GM19043 (cell line): Measurements from ENCODE around the gene ABI1.
"Not testable (repeated sequence)": the region's sequence is repeated elsewhere in the genome, so short reads cannot be mapped to it uniquely, and the experiment has no call there.

Experiments
- ATAC-seq: cut with Tn5 transposase; IDR thresholded peaks from one replicate; pipeline ENCODE4 v1.9.1; 2021; ENCODE audit warnings: low read depth; ENCODE audit not compliant: unreplicated experiment

Gene ABI1

GRCh38 chr10:26860443-26861204, at the start of gene ABI1:
Gene ABI1, minus strand, starts transcription at chr10:26860958. Its CDS starts 95 bp downstream, at chr10:26860863.
- peak; percentile 62 for ATAC-seq

- ATAC-seq = no peak
Measured at GRCh38 chr10:26909753-26910152, 49.0 kb upstream of the ABI1 start.

- not testable (repeated sequence) for ATAC-seq
Measured at GRCh38 chr10:26905253-26905781, 44.6 kb upstream of the ABI1 start.

GRCh38 chr10:26903431-26904217, 42.9 kb upstream of the ABI1 start:
- ATAC-seq = no peak

- ATAC-seq = peak; percentile 52
Measured at GRCh38 chr10:26892306-26892923, 31.7 kb upstream of the ABI1 start.

GRCh38 chr10:26890956-26891355, 30.2 kb upstream of the ABI1 start:
- ATAC-seq = no peak

GRCh38 chr10:26887611-26888215, 27.0 kb upstream of the ABI1 start:
- no peak for ATAC-seq

- peak; percentile 66 for ATAC-seq
Measured at GRCh38 chr10:26881600-26882331, 21.0 kb upstream of the ABI1 start.

GRCh38 chr10:26879744-26880143, 19.0 kb upstream of the ABI1 start:
- no peak for ATAC-seq

- no peak for ATAC-seq
Measured at GRCh38 chr10:26870766-26871165, 10.0 kb upstream of the ABI1 start.

GRCh38 chr10:26869528-26869927, 8.8 kb upstream of the ABI1 start:
- no peak for ATAC-seq

- no peak for ATAC-seq
Measured at GRCh38 chr10:26863351-26864076, 2.8 kb upstream of the ABI1 start.

GRCh38 chr10:26861205-26861998, 644 bp upstream of the ABI1 start:
- ATAC-seq = no peak

- ATAC-seq = peak; percentile 8
Measured at GRCh38 chr10:26860102-26860442, 686 bp downstream of the ABI1 start.

GRCh38 chr10:26859241-26860101, 1.3 kb downstream of the ABI1 start:
- no peak for ATAC-seq

GRCh38 chr10:26858707-26859034, 2.1 kb downstream of the ABI1 start:
- no peak for ATAC-seq

GRCh38 chr10:26857991-26858706, 2.6 kb downstream of the ABI1 start:
- ATAC-seq = peak; percentile 23
